ENCODE results near the gene CEP295NL.
"Not testable (repeated sequence)": the region's sequence is repeated elsewhere in the genome, so short reads cannot be mapped to it uniquely, and the experiment has no call there.

The CEP295NL gene

GRCh38 chr17:78888941-78889518, 14.0 kb downstream of the CEP295NL start:
- no peak for DNase-seq (ENCODE audit: low spot score)

GRCh38 chr17:78886954-78887353, 16.0 kb downstream of the CEP295NL start:
- DNase-seq (ENCODE audit: low spot score): no peak

GRCh38 chr17:78885956-78886355, 17.0 kb downstream of the CEP295NL start:
- no peak for DNase-seq (ENCODE audit: low spot score)

GRCh38 chr17:78884876-78885667, 17.9 kb downstream of the CEP295NL start:
- no peak for DNase-seq (ENCODE audit: low spot score)

DNA sequence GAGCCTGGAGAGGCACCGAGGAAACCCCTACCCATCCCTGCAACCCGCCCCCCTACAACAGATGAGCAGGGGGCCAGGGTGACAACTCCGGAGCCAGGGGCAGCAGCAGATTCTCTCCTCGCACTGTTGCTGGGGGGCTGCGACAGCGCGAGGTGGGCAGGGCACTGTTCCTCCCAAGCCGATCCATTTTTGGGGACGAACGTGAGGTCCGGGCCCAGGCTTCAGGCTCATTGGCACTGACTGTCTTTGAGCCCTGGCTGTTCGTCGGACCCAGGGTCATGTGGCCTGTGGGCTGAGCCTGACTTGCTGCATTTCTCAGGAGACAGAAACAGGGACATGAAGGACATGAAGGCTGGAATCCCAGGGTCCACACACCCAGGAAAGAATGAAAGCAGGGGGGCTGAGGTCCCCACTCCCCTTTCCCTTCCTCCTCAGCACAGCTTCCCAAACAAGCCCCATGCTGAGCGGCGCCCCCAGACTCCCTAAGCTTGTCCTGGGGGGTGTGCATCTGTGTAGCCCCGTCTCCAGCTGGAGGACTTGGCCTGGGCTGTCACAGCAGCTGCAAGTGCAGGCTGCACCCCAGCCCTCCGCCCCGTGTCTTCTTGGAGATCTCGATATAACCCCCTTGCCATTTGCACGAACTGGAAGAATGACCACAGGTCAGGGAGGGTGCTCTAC, 18.7 kb downstream of the CEP295NL start:
- no peak for DNase-seq (ENCODE audit: low spot score)

- peak; percentile 95 for DNase-seq (ENCODE audit: low spot score)
Measured at GRCh38 chr17:78883533-78884131, 19.4 kb downstream of the CEP295NL start.

DNA sequence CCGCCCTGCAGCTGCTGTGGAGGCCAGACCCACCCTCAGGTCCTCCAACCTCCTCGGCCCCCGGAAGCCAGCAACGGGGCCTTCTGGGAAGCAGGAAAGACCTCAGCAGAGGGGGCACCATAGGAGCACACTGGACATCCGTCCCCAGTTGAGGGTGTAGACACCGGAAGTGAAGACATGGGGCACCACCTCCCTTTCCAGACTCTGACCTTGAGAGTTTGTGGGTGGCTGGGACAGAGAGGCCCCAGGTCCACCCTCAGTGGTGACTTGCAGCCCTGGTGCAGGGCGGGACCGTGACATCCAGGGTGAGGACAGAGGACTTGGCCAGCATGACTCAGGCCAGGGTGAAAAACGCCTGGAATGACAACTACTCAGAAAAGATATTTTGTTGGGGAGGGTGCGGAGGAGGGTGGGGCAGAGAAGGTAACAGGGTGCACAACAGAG, 19.9 kb downstream of the CEP295NL start:
- DNase-seq (ENCODE audit: low spot score): peak; percentile 91

- no peak for DNase-seq (ENCODE audit: low spot score)
Measured at GRCh38 chr17:78882540-78883088, 20.4 kb downstream of the CEP295NL start.

DNA sequence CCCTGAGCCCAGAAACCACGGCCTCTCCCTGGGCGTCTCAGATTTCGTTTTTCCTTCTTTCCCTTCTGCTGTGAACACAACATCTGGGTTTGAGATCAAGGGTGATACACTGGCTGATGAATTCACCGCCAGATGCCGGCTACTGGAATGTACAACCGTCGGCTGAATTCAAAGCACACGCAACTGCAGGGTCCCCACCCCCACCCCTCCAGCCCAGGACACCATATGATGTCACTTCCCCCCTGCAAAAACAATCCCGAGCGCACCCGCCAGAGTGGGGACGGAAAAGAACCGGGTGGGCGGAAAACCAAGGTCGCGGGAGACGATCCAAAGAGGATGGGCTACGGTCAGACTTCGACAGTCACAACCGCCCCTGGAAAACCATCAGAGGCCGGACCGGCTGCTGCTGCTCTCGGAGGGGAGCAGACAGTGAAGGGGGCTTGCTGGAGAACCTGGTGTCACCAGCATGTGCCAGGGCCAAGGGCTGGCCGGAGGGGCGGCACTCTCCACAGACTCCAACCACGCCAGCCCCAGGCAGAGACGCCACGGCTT, 23.3 kb downstream of the CEP295NL start:
- DNase-seq (ENCODE audit: low spot score): peak; percentile 83

DNA sequence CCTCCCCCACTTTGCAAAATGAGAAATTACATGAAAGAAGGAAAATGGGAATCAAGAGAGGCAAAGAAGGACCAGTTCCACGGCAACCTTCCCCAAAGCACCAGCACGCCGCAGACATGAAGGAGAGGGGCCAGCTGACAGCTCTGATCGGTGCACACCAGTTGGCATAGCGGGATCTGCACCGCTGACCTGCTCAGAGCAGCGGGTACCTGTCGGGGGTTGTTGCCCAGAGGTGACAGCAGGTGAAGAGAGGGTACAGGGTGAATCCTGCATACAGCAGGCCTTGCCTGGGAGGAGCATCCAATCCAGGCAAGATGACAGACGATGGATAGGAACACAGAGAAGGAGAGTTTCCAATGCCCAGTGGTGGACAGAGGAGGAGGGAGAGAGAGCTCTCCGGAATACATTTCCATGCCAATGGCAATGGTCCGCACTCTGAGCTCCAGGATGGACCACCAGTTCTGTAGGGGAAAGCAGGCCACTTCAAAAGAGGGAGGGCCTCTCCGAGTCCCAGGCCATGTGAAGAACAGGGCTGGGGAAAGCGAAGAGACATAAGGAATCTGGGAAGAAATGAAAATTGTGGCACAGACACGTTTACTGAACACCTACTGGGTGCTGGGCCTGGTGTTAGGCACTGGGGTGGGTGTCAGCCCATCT, 24.0 kb downstream of the CEP295NL start:
- DNase-seq (ENCODE audit: low spot score): no peak

DNA sequence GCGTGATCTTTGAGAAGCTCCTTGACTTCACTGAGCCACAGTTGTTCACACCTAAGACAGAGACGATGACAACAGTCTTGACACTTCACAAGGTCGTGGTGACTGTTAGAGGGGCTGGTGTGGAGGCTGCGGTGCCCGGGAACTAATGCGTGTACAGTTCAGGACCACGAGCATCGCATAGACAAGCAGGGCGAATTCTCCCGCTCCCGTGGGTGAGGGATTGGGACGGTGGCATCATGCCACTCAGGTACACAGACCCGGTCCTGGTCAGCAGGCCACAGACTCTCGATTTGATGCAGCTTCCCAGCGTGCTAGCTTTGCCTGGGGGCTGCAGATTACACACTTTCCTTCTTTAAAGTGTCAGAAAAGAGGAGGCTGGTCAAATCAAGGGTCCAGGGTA, 24.7 kb downstream of the CEP295NL start:
- no peak for DNase-seq (ENCODE audit: low spot score)

DNA sequence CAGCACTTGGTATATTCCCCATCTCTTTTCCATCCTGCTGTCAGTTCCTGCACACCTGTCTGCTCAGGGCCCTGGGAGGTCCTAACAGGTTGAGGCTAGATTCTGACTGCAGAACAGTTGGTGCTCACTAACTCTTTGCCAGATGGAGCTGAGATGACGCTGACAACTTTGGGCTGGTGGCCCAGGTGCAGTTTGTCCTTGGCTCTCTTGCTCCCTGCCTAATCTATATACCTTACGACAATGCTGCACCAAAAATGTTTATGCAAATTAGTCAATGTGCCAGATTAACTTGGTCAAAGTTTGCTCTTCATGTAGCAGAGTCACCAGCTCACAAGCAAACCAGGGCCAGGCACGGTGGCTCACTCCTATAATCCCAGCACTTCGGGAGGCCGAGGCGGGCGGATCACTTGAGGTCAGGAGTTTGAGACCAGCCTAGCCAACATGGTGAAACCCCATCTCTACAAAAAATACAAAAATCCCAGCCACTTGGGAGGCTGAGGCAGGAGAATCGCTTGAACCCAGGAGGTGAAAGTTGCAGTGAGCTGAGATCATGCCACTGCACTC, 26.0 kb downstream of the CEP295NL start:
- not testable (repeated sequence) for DNase-seq (ENCODE audit: low spot score)

- no peak for DNase-seq (ENCODE audit: low spot score)
Measured at GRCh38 chr17:78876094-78876597, 26.9 kb downstream of the CEP295NL start.

DNA sequence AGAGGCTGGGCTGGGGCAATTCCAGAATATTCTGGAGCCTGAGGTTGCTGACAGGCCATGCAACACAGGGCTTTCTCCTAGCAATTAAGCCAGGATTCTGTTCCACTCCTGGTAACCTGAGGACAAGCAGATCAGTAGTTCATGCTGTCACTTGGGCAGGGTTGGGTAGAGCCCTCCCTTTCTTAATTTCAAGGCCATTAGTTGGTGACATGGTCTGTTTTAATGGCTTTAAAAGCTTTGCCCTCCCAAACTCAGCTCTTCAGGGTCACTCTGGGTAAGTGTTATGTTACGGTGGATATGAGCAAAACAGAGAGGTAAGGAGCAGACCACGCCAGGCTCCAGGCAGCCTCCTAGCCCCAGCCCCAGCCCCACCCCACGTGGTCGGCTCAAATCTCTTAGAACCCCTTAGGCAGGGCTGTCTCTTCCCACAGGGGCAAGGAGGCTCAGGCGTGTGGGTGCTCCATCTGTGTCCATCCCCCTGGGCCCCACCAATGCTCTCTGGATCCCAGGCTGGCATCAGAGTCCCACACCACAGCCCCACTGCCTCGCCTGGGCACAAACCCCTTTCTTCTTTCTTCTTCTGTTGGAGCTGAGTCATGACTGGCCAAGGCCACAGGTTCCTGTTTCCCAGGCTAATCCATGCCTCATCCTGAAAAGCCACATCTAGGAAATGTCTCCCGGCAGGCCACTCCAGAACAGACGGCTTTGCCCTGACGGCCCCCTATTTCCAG, 27.5 kb downstream of the CEP295NL start:
- no peak for DNase-seq (ENCODE audit: low spot score)

- no peak for DNase-seq (ENCODE audit: low spot score)
Measured at GRCh38 chr17:78873519-78874340, 29.3 kb downstream of the CEP295NL start.

DNA sequence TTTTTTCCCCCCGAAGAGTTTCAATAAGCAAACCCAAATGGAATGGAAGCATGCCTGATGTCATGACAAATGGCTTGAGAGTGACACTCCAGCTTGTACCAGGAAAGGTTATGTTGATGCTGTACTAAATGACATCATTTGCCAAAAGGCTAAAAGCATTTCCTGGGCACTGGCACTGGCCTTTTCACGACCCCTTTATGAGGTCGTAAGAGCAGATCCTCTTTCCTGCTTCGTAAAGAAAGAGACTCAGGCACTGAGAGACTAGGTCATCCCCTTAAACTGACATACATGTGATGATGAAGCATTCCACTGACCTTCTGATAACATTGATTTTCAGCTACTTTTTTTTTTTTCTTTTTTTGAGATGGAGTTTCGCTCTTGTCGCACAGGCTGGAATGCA, 30.5 kb downstream of the CEP295NL start:
- no peak for DNase-seq (ENCODE audit: low spot score)

DNA sequence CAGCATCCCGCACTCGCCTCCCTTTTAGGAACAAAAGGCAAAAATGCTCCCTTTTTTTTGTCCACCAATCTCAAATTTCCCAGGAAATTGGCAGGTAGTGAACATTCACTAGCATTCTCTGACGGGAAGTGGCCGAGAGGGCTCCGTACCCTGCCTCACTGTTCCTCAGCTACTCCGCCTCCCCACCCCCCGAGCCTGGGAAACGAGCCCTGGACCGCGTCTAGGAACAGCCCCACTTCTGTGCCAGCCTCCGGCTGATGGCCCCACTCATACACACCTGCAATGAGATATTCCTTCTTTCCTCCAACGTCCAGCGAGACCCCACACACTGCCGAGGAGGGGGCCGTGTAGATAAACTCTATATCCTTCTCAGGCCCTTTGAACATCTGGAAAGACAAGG, 32.4 kb downstream of the CEP295NL start:
- DNase-seq (ENCODE audit: low spot score): no peak

- peak; percentile 68 for DNase-seq (ENCODE audit: low spot score)
Measured at GRCh38 chr17:78868391-78868790, 34.6 kb downstream of the CEP295NL start.

- DNase-seq (ENCODE audit: low spot score): not testable (repeated sequence)
Measured at GRCh38 chr17:78867046-78867445, 36.0 kb downstream of the CEP295NL start.
